Endothelial cell of umbilical vein (primary cell): ENCODE data around the gene FADS2. TPM values are rescaled to one million over a fixed set of nuclear protein-coding genes. Genes with fewer than 3 reads are reported as not detected.

ENCODE experiments used
- BruUV-seq: library from RNA; stranded (reverse); fragments of 400-500 nt; replicated peaks from 2 replicates; lab custom pipeline; 2021; lab: Mats Ljungman, UMichigan
- CTCF ChIA-PET: fragments of 300-600, 350-600 bp; sonication (Branson Sonifier 250); formaldehyde crosslinking; loops from one replicate; lab custom pipeline; 2021; ENCODE audit warnings: antibody characterized with exemption, inconsistent platforms; lab: Charles Lee
- POLR2A ChIA-PET: fragments of 300-600, 350-600 bp; sonication (Branson Sonifier 250); formaldehyde crosslinking; loops from one replicate; lab custom pipeline; 2021; ENCODE audit warnings: antibody characterized with exemption, inconsistent platforms; lab: Charles Lee
- DNase-seq: peaks from one replicate; pipeline ENCODE4 v3.0.0-alpha.2; 2011; ENCODE audit warnings: low read depth, low spot score
- FAIRE-seq: peaks from 2 replicates; lab custom pipeline; 2011; peaks lifted over from hg19 to GRCh38; lab: Jason Lieb, UNC
- H2AFZ ChIP-seq: 2 replicates; pipeline ENCODE4 v1.6.0; 2012; ENCODE audit warnings: low read depth, low read length, control low read depth, inconsistent platforms
- H3K27ac ChIP-seq: 2 replicates; pipeline ENCODE4 v1.5.1; 2011; ENCODE audit warnings: low read depth, mild to moderate bottlenecking, control low read depth, low read length, moderate library complexity; ENCODE audit not compliant: insufficient read depth
- H3K27me3 ChIP-seq, 2 experiments: 2 replicates each; pipeline versions ENCODE4 v1.6.0 to v1.6.1; 2011; ENCODE audit warnings: low read length in 2 of 2, mixed read lengths in 1 of 2; ENCODE audit not compliant: control insufficient read depth in 2 of 2, insufficient read depth in 2 of 2
- H3K36me3 ChIP-seq, 2 experiments: 2 replicates in 1 of 2; 3 replicates in 1 of 2; pipeline ENCODE4 v1.5.1; 2011; ENCODE audit warnings: low read length in 2 of 2, mild to moderate bottlenecking in 1 of 2, moderate library complexity in 1 of 2; ENCODE audit not compliant: control insufficient read depth in 2 of 2, insufficient read depth in 2 of 2; ENCODE audit errors: extremely low read depth in 1 of 2
- H3K4me1 ChIP-seq: 3 replicates; pipeline ENCODE4 v1.5.1; 2011; ENCODE audit warnings: mild to moderate bottlenecking, low read length; ENCODE audit not compliant: control insufficient read depth, insufficient read depth; ENCODE audit errors: extremely low read depth
- H3K4me2 ChIP-seq: 2 replicates; pipeline ENCODE4 v1.6.1; 2011; ENCODE audit warnings: low read length, control low read depth, mixed read lengths; ENCODE audit not compliant: insufficient read depth
- H3K4me3 ChIP-seq, 3 experiments: fragments of 200-600 bp in 1 of 3; sonication (generic), shearing (Covaris generic) in 1 of 3; replicated peaks in 1 of 3; 2 replicates each; pipeline ENCODE4 v1.5.1; 2011 to 2016; ENCODE audit warnings: control low read depth in 3 of 3, low read length in 3 of 3, mild to moderate bottlenecking in 2 of 3, inconsistent platforms in 1 of 3, low read depth in 1 of 3, moderate library complexity in 1 of 3; ENCODE audit not compliant: insufficient read depth in 1 of 3
- H3K79me2 ChIP-seq: 2 replicates; pipeline ENCODE4 v1.6.0; 2012; ENCODE audit warnings: low read length, inconsistent platforms; ENCODE audit not compliant: control insufficient read depth, insufficient read depth
- H3K9ac ChIP-seq: replicated peaks from 2 replicates; pipeline ENCODE3; 2011; ENCODE audit warnings: low read length, control low read depth; ENCODE audit not compliant: insufficient read depth; ENCODE audit errors: extremely low read depth
- H3K9me1 ChIP-seq: replicated peaks from 3 replicates; pipeline ENCODE4 v1.6.0; 2011; ENCODE audit warnings: mild to moderate bottlenecking, low read length; ENCODE audit not compliant: control insufficient read depth, insufficient read depth; ENCODE audit errors: extremely low read depth
- H3K9me3 ChIP-seq: replicated peaks from 2 replicates; pipeline ENCODE4 v1.5.1; 2012; ENCODE audit warnings: low read length, inconsistent platforms; ENCODE audit not compliant: control insufficient read depth, insufficient read depth
- H4K20me1 ChIP-seq: replicated peaks from 2 replicates; pipeline ENCODE3; 2011; ENCODE audit warnings: mild to moderate bottlenecking, low read length; ENCODE audit not compliant: control insufficient read depth, insufficient read depth; ENCODE audit errors: extremely low read depth
- EZH2 ChIP-seq: IDR thresholded peaks from 2 replicates; pipeline ENCODE4 v1.6.1; 2012; ENCODE audit warnings: borderline replicate concordance, low read depth, mild to moderate bottlenecking, moderate library complexity, low read length, inconsistent platforms; ENCODE audit not compliant: severe bottlenecking
- FOS ChIP-seq: IDR thresholded peaks from 2 replicates; pipeline ENCODE4 v1.6.1; 2011; ENCODE audit warnings: mild to moderate bottlenecking, low read length, moderate library complexity, borderline replicate concordance; ENCODE audit not compliant: insufficient read depth
- GATA2 ChIP-seq: IDR thresholded peaks from 2 replicates; pipeline ENCODE4 v1.7.0; 2011; ENCODE audit warnings: low read depth, mild to moderate bottlenecking, moderate library complexity, mixed read lengths, low read length; ENCODE audit not compliant: insufficient read length, insufficient read depth
- JUN ChIP-seq: IDR thresholded peaks from 2 replicates; pipeline ENCODE4 v1.6.1; 2011; ENCODE audit warnings: borderline replicate concordance, low read depth; ENCODE audit not compliant: insufficient read length, insufficient read depth
- MYC ChIP-seq: IDR thresholded peaks from one replicate; pipeline ENCODE4 v1.6.1; 2011; ENCODE audit warnings: mild to moderate bottlenecking, low read depth, low read length
- POLR2A ChIP-seq: IDR thresholded peaks from 2 replicates; pipeline ENCODE4 v1.6.1; 2012; ENCODE audit warnings: low read depth, mild to moderate bottlenecking, control low read depth, low read length
- POLR2AphosphoS5 ChIP-seq: IDR thresholded peaks from 2 replicates; pipeline ENCODE4 v1.6.1; 2012; ENCODE audit warnings: low read depth, mild to moderate bottlenecking, control low read depth, low read length, moderate library complexity; ENCODE audit not compliant: insufficient read depth
- dilution Hi-C: fragments of 300-500 bp; cut with MboI; formaldehyde crosslinking; loops from one replicate; pipeline ENCODE4 v1.15.0; 2019; ENCODE audit warnings: low sequenced_read_pairs; ENCODE audit not compliant: extremely low pct_ligation_motif_present
- intact Hi-C: fragments of 100-400 bp; cut with micrococcal nuclease; formaldehyde crosslinking; loops from one replicate; pipeline ENCODE4 v1.10.0; 2022
- polyA plus RNA-seq, 4 experiments: library from polyadenylated mRNA; depleted of rRNA in 3 of 4; stranded (reverse) in 3 of 4; unstranded in 1 of 4; fragments of >200 nt; gene quantifications; 2 replicates each; pipeline versions ENCODE4 v1.2.1 to v1.2.3, GENCODE V29; 2011 to 2012; ENCODE audit warnings: missing spikeins in 1 of 4
- total RNA-seq: library from RNA; stranded (reverse); gene quantifications from 2 replicates; pipeline ENCODE4 v1.2.3, GENCODE V29; 2021
- TF ChIP-seq, protein P1 (sequence below): IDR thresholded peaks from 2 replicates; pipeline ENCODE4 v1.6.1; 2011; ENCODE audit not compliant: insufficient read depth, insufficient read length
- TF ChIP-seq, protein P2 (sequence below), 2 donors: IDR thresholded peaks; 1 replicate in 1 of 2; 2 replicates in 1 of 2; pipeline ENCODE4 v1.5.1; 2011; ENCODE audit warnings: low read length in 2 of 2, mild to moderate bottlenecking in 2 of 2, moderate library complexity in 2 of 2, control low read depth in 1 of 2, inconsistent platforms in 1 of 2, low read depth in 1 of 2; ENCODE audit not compliant: insufficient read depth in 1 of 2; ENCODE audit errors: extremely low read depth in 1 of 2

FADS2 gene
- total and polyA plus RNA-seq, 2 donors (not counting 3 experiments of a cell fraction or from before 2014, with no cell fraction given), result 668 to 898 TPM

GRCh38 chr11:61806785-61807184 lies 21.3 kb upstream of the FADS2 start:
- FAIRE-seq (no peak), DNase-seq (no peak)
- no peak for TF ChIP-seq POLR2AphosphoS5
- no peak for TF ChIP-seq FOS
- no peaks in the 10 kb centered on the region for H3K9me1 ChIP-seq
- H3K9me3 ChIP-seq, result no peaks in the 10 kb centered on the region
- no peaks in the 10 kb centered on the region for H3K27me3 ChIP-seq
- ChIA-PET CTCF (interaction anchor here (1.5 to 2.0 kb wide), 3 partner anchors 9 to 301 kb away, joined by 4 to 18 read pairs (median 9); no protein-coding TSS in a partner anchor), POLR2A (no interaction called here)
- H3K27ac ChIP-seq, result no peak overlapping the region
- no peak overlapping the region for H2AFZ ChIP-seq
- no peak overlapping the region for H3K4me2 ChIP-seq
- no TSS peak for BruUV-seq
- peaks cover 24 to 40% of the 10 kb centered on the region in 2 experiments for H3K36me3 ChIP-seq
- no peaks in the 10 kb centered on the region for H3K79me2 ChIP-seq
- no peak overlapping the region for H3K9ac ChIP-seq
- dilution Hi-C loops, result no loop called here
- no peak overlapping the region for H3K4me3 ChIP-seq
- peaks cover 9% of the 10 kb centered on the region for H3K4me1 ChIP-seq
- intact Hi-C loops, result no loop called here
- H4K20me1 ChIP-seq, result no peaks in the 10 kb centered on the region

- TF ChIP-seq, protein P1, sequence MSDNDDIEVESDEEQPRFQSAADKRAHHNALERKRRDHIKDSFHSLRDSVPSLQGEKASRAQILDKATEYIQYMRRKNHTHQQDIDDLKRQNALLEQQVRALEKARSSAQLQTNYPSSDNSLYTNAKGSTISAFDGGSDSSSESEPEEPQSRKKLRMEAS, result no peak
- TF ChIP-seq MYC (no peak), JUN (no peak), EZH2 (no peak), POLR2A (no peak), GATA2 (no peak), POLR2AphosphoS5 (no peak), FOS (no peak)
- TF ChIP-seq, protein P2, sequence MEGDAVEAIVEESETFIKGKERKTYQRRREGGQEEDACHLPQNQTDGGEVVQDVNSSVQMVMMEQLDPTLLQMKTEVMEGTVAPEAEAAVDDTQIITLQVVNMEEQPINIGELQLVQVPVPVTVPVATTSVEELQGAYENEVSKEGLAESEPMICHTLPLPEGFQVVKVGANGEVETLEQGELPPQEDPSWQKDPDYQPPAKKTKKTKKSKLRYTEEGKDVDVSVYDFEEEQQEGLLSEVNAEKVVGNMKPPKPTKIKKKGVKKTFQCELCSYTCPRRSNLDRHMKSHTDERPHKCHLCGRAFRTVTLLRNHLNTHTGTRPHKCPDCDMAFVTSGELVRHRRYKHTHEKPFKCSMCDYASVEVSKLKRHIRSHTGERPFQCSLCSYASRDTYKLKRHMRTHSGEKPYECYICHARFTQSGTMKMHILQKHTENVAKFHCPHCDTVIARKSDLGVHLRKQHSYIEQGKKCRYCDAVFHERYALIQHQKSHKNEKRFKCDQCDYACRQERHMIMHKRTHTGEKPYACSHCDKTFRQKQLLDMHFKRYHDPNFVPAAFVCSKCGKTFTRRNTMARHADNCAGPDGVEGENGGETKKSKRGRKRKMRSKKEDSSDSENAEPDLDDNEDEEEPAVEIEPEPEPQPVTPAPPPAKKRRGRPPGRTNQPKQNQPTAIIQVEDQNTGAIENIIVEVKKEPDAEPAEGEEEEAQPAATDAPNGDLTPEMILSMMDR (IDR thresholded peaks at IDR 0.05; ENCODE audit: extremely low read depth in 1 of 2, insufficient read depth in 1 of 2, low read depth in 1 of 2, low read length in 2 of 2), result no peak
- no peak overlapping the region for H3K4me3 ChIP-seq
- peaks cover 3% of the 10 kb centered on the region for H3K4me1 ChIP-seq
- BruUV-seq, result no TSS peak
- ChIA-PET POLR2A (no interaction called here), CTCF (interaction anchor here (2.7 kb wide), 1 partner anchor 13 kb away, joined by 10 read pairs; no protein-coding TSS in a partner anchor)
- H3K27me3 ChIP-seq, result no peaks in the 10 kb centered on the region
- no peaks in the 10 kb centered on the region for H4K20me1 ChIP-seq
- H3K27ac ChIP-seq, result no peak overlapping the region
- H3K79me2 ChIP-seq, result peaks cover 9% of the 10 kb centered on the region
- no peak for FAIRE-seq
- H3K36me3 ChIP-seq, result peaks cover 25 to 34% of the 10 kb centered on the region in 2 experiments
- H3K4me2 ChIP-seq, result no peak overlapping the region
- dilution Hi-C loops, result no loop called here
- DNase-seq, result no peak
- H2AFZ ChIP-seq, result no peak overlapping the region
- intact Hi-C loops, result no loop called here
- no peaks in the 10 kb centered on the region for H3K9me3 ChIP-seq
- H3K9me1 ChIP-seq, result no peaks in the 10 kb centered on the region
- H3K9ac ChIP-seq, result no peak overlapping the region
Measured at GRCh38 chr11:61810671-61811175, 17.4 kb upstream of the FADS2 start.
